ENCODE measurements around the gene ENTPD8.
"Not testable (repeated sequence)": the region's sequence is repeated elsewhere in the genome, so short reads cannot be mapped to it uniquely, and the experiment has no call there.

ENTPD8 gene

DNA sequence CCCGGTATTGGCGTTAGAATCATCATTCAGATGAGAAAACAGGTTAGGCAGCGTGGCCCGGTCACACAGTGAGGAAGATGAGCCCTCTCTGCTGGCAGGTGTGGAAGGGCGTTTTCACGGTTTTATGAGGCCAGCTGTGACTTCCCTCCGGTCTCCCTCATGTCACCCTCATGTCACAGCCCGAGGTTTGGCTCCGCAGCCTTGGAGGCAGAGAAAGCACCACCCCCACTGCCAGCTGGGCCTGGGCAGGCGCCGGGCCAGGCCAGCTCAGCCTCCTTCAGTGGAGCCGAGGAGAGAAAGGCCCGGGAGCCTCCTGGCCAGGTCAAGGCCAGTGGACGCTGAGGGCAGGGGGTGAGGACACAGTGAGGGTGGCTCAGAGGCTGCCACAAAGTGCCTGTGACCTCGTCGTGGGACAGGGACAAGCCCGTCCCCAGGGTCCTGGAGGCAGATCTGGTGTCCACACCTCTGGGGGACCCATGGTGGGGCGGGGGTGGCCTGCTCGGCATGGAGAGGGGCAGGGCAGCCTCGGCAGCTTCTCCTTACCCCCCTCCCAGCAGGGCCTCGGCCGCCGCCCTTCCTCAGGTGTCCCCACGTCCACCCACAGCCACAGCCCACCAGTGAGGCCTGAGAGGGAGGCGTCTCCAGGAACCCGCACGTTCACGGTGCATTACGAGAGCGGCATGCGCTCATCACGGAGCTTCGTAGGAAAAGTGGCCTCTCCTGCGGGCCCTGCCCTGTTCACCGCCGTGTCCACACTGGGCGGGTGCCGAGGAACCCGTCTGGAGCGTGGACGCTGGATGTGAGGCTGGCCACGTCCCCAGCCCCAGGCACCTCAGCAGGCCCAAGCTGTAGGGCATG lies 50.4 kb downstream of the ENTPD8 start:
- H3K9me3 Mint-ChIP-seq = no peaks in the 10 kb centered on the region
- H3K27ac Mint-ChIP-seq = no peak overlapping the region
- ATAC-seq (replicated peaks) (peak; percentile 33 to 51), DNase-seq (no peak)
- H3K36me3 Mint-ChIP-seq = peaks cover 5 to 10% of the 10 kb centered on the region in 2 donors
- H3K4me3 Mint-ChIP-seq = no peak overlapping the region
- peaks cover 3 to 10% of the 10 kb centered on the region in 2 donors for H3K4me1 Mint-ChIP-seq
- H3K27me3 Mint-ChIP-seq = no peaks in the 10 kb centered on the region

DNA sequence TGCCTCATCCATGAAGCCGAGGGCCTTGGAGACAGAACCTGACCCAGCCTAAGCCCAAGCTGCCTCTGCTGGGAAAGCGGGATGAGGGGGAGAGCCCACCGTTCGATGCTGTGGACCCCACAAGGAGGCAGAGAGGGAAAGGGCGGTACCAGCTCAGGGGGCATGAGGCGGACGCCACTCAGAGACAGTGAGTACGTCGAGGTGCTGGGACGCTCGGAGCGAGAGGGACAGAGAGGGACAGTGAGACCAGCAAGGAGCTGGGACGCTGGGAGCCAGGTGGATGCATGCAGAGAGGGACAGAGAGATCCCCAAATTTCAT lies 51.8 kb downstream of the ENTPD8 start:
- Mint-ChIP-seq H3K36me3 (peaks cover 5 to 10% of the 10 kb centered on the region in 2 donors), H3K27me3 (no peaks in the 10 kb centered on the region), H3K4me1 (peaks cover 3 to 10% of the 10 kb centered on the region in 2 donors), H3K9me3 (no peaks in the 10 kb centered on the region), H3K4me3 (no peak overlapping the region), H3K27ac (no peak overlapping the region)
- DNase-seq = no peak
- ATAC-seq (replicated peaks) = no peak

- H3K27me3 Mint-ChIP-seq = no peaks in the 10 kb centered on the region
- no peak overlapping the region for H3K27ac Mint-ChIP-seq
- H3K4me1 Mint-ChIP-seq = peaks cover 3 to 10% of the 10 kb centered on the region in 2 donors
- ATAC-seq (replicated peaks) (no peak), DNase-seq (no peak)
- H3K9me3 Mint-ChIP-seq = no peaks in the 10 kb centered on the region
- H3K4me3 Mint-ChIP-seq = no peak overlapping the region
- peaks cover 5 to 10% of the 10 kb centered on the region in 2 donors for H3K36me3 Mint-ChIP-seq
These were observed 52.3 kb downstream of the ENTPD8 start for GRCh38 chr9:137388589-137389427.

DNA sequence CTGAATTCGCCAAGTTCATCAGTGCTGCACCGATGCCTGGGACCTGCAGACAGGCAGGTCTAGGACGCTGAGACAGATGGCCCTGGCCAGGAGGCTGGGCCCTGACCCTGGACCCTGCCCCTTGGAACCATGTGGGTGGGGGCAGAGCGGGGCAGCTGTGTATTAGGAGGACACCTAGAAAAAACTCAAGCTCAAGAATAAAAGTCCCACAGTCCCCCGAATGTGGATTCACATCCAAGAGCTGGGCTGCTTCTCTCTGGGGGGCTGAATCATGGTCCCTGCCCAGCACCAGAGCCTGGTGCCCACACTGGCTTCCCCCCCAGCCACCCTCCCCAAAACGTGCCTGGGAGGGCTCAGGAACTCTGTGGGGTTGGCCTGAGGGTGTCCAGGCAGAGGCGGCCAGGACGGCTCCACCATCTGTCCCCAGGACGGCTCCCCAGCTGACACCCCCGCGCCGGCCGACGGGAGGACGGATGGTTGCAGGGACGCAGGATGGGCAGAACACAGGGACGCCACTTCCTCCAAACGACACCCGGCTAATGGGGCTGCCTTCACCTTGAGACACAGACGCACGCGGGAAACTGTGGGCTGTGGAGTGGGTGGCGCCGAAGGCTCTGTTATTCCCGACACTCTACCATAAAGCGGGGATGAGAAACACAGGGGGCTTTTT lies 53.1 kb downstream of the ENTPD8 start:
- no peak for DNase-seq
- peaks cover 5 to 10% of the 10 kb centered on the region in 2 donors for H3K4me1 Mint-ChIP-seq
- H3K9me3 Mint-ChIP-seq = no peaks in the 10 kb centered on the region
- ATAC-seq (replicated peaks) = no peak
- H3K4me3 Mint-ChIP-seq = no peak overlapping the region
- no peak overlapping the region for H3K27ac Mint-ChIP-seq
- no peaks in the 10 kb centered on the region for H3K27me3 Mint-ChIP-seq
- H3K36me3 Mint-ChIP-seq = peaks cover 5 to 12% of the 10 kb centered on the region in 2 donors

- peaks cover 5 to 10% of the 10 kb centered on the region in 2 donors for H3K4me1 Mint-ChIP-seq
- peaks cover 5 to 10% of the 10 kb centered on the region in 2 donors for H3K36me3 Mint-ChIP-seq
- H3K9me3 Mint-ChIP-seq = no peaks in the 10 kb centered on the region
- DNase-seq (no peak), ATAC-seq (replicated peaks) (peak; percentile 62 to 64)
- H3K27me3 Mint-ChIP-seq = no peaks in the 10 kb centered on the region
- no peak overlapping the region for H3K27ac Mint-ChIP-seq
- H3K4me3 Mint-ChIP-seq = no peak overlapping the region
These were observed 53.9 kb downstream of the ENTPD8 start for GRCh38 chr9:137387114-137387890.

GRCh38 chr9:137386507-137387113 lies 54.5 kb downstream of the ENTPD8 start:
- not testable (repeated sequence) for H3K4me3 Mint-ChIP-seq; H3K27ac Mint-ChIP-seq; H3K4me1 Mint-ChIP-seq; H3K36me3 Mint-ChIP-seq; H3K27me3 Mint-ChIP-seq; DNase-seq; H3K9me3 Mint-ChIP-seq; ATAC-seq (replicated peaks)

- no peak overlapping the region for H3K27ac Mint-ChIP-seq
- no peak overlapping the region for H3K4me3 Mint-ChIP-seq
- ATAC-seq (replicated peaks) = no peak
- no peaks in the 10 kb centered on the region for H3K27me3 Mint-ChIP-seq
- no peaks in the 10 kb centered on the region for H3K9me3 Mint-ChIP-seq
- H3K4me1 Mint-ChIP-seq = peaks cover 4 to 6% of the 10 kb centered on the region in 2 donors
- DNase-seq = no peak
- peaks cover 5% of the 10 kb centered on the region in 2 donors for H3K36me3 Mint-ChIP-seq
These were observed 56.0 kb downstream of the ENTPD8 start for GRCh38 chr9:137385061-137385655.

Data from stimulated activated naive B cell treated with anti-CD40 and anti-IgM and Interleukin-4, amounts not matched to agents 10 μg/mL and 1 μg/mL and 100 μg/mL, for 72 hours (primary cell).